GM12872 (cell line): ENCODE measurements around the gene CELF5.
A peak's percentile ranks its signal among the peaks of the same experiment; 100 is the strongest.

Experiments
- TF ChIP-seq, protein P1 (sequence below): IDR thresholded peaks from 3 replicates; pipeline ENCODE4 v1.5.1; 2011; ENCODE audit warnings: low read depth, mild to moderate bottlenecking, low read length, moderate library complexity; ENCODE audit not compliant: insufficient read depth

CELF5 gene

DNA sequence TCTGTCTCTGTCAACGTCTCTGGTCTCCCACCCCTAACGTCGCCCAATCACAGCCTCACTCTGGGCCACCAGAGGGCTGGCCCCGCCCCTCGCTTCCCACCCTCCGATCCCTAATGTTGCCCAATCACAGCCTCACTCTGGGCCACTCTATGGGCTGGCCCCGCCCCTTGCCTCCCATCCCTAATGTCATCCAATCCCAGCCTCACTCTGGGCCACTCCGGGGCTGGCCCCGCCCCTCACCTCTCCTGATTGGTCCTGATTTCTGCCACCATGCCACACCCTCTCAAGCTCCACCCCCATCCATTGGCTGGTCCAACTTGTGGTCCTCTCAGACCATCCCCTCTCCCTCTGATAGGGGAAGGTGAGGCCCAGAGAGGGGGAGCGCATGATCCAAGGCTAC is 24.9 kb downstream of the CELF5 start:
- TF ChIP-seq, protein P1, sequence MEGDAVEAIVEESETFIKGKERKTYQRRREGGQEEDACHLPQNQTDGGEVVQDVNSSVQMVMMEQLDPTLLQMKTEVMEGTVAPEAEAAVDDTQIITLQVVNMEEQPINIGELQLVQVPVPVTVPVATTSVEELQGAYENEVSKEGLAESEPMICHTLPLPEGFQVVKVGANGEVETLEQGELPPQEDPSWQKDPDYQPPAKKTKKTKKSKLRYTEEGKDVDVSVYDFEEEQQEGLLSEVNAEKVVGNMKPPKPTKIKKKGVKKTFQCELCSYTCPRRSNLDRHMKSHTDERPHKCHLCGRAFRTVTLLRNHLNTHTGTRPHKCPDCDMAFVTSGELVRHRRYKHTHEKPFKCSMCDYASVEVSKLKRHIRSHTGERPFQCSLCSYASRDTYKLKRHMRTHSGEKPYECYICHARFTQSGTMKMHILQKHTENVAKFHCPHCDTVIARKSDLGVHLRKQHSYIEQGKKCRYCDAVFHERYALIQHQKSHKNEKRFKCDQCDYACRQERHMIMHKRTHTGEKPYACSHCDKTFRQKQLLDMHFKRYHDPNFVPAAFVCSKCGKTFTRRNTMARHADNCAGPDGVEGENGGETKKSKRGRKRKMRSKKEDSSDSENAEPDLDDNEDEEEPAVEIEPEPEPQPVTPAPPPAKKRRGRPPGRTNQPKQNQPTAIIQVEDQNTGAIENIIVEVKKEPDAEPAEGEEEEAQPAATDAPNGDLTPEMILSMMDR, result no peak

DNA sequence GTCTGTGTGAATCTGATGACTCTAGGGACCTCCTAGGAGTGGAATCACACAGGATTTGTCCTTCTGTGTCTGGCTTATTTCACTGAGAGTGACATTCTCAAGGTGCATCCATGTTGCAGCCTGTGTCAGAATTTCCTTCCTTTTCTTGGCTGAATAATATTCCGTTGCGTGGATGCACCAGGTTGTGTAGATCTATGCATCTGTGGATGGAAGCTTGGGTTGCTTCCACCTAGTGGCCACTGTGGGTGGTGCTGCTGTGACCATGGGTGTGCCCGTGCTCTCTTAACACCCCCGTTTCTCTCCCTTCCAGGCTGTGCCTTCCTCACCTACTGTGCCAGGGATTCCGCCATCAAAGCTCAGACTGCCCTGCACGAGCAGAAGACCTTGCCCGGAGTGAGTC is 26.2 kb downstream of the CELF5 start:
- TF ChIP-seq, protein P1, result peak; percentile 88

DNA sequence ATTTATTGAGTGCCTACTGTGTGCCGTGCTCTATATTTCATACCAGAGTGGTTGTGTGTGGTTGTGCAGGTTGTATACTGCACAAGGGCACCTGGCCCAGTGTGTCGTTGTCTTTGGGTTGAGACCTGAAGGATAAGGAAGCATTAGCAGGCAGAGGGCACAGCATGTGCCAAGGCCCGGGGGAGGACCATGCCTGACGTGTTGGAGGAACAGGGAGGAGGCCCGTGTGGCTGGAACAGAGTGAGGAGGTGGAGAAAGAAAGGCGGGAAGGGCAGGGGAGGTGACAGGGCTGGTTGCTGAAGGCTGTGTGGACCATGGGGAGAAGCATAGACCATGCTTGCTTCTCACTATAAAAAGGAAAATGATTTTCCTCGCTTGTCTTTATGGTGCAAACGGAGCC is 26.8 kb downstream of the CELF5 start:
- TF ChIP-seq, protein P1, result no peak

DNA sequence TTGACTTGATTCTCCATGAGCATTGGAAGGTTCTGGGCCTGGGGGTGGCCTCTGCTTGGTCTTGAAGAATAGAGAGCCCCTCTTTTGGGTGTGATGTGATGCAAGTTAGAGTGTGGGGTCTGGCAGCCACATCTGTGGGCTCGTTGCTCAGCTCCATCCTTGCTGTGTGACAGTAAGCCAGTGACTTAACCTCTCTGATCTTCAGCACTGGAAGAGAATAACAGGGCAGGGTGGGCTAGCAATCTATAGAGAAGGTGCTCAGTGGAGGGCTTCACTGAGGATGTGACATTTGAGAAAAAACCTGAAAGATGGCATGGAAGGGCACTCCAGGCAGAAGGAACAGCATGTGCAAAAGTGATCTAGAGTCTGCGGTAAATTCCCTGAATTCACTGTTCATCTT is 28.2 kb downstream of the CELF5 start:
- TF ChIP-seq, protein P1, result no peak

DNA sequence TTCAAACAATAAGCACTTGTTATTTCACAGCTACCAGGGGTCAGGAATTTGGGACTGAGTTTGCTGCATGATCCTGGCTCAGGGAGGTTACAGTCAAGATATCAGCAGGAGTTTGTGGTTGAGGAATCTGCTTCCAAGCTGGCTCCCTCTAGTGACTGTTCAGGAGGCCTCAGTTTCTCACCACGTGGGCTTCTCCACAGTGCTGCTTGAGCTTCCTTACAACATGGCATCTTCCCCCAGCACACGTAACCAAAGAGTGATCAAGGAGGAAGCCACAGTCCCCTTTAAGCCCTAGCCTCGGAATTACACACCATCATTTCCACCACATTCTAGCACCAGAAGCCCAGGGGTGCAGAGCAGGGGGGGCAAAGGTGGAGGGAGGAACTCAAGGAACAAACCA is 28.8 kb downstream of the CELF5 start:
- TF ChIP-seq, protein P1, result no peak

DNA sequence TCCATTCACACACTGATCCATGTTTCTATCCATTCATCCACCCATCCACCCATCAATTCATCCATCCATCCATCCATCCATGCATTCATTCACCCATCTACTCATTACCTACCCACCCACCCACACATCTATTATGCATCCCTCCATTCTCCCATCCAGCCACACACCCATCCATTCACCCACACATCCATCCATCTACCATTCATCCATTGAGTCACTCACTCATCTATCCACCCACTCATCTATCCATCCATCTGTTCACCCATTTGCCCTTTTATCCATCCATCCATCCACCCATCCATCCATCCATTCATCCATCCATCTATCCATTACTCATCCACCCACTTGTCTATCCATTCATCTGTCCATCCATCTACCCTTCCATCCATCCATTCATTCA is 30.1 kb downstream of the CELF5 start:
- TF ChIP-seq, protein P1, result no peak

DNA sequence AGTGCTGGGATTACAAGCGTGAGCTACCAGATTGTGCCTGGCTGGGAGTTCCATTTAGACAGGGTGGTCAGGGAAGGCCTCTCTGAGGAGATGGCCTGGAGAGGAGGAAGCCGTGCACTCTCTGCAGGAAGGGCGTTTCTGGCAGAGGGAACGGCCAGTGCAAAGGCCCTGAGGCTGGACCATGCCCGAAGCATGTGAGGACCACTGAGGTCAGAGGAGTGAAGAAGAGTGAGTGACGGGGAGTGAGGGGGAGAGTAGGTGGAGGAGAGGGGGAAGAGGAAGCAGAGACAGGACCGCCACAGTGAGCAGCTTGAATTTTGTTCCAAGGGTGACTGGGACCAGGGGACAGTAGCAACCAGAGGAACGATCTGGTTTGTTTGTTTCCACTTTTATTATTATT is 32.6 kb downstream of the CELF5 start:
- TF ChIP-seq, protein P1, result no peak

DNA sequence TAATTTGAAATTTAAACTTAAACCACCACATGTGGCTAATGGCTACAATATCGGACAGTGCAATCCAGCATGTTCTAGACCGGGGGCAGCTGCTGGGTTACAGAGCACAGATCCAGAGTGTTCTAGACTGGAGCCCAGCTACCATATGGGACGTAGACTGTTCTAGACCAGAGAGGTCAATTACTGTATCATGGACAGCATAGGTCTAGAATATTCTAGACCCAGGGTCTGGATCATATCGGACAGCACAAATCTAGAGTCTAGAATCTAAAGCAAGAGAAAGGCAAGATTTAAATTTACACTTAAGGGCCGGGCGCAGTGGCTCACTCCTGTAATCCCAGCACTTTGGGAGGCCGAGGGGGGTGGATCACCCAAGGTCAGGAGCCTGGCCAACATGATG is 37.9 kb downstream of the CELF5 start:
- TF ChIP-seq, protein P1, result no peak
